Measurements from ENCODE around the gene SLC30A2.

DNA sequence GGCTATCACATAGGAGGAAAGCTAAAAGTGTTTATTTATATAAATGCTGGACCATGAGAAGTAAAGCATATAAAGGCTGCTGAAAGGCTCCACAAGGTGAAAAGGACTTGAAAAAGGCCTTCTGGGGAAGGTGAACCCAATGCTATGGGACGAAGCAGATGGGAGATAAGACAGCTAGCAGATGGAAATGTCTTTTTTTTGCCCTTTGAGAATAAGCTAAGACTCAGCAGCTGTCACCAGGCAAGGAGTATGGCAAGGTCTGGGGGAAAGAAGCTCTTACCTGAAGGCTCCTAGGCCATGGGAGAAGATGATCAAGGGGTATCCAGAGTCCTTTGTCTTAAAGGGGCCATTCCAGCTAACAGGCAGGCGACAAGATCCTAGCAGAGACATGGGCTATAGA lies 58.0 kb downstream of the SLC30A2 start:
- TF ChIP-seq, protein P1, sequence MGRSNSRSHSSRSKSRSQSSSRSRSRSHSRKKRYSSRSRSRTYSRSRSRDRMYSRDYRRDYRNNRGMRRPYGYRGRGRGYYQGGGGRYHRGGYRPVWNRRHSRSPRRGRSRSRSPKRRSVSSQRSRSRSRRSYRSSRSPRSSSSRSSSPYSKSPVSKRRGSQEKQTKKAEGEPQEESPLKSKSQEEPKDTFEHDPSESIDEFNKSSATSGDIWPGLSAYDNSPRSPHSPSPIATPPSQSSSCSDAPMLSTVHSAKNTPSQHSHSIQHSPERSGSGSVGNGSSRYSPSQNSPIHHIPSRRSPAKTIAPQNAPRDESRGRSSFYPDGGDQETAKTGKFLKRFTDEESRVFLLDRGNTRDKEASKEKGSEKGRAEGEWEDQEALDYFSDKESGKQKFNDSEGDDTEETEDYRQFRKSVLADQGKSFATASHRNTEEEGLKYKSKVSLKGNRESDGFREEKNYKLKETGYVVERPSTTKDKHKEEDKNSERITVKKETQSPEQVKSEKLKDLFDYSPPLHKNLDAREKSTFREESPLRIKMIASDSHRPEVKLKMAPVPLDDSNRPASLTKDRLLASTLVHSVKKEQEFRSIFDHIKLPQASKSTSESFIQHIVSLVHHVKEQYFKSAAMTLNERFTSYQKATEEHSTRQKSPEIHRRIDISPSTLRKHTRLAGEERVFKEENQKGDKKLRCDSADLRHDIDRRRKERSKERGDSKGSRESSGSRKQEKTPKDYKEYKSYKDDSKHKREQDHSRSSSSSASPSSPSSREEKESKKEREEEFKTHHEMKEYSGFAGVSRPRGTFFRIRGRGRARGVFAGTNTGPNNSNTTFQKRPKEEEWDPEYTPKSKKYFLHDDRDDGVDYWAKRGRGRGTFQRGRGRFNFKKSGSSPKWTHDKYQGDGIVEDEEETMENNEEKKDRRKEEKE (IDR thresholded peaks at IDR 0.05; ENCODE audit: borderline replicate concordance in 1 of 2, control insufficient read depth in 1 of 2, low read depth in 2 of 2, low read length in 1 of 2): no peak
- no peak for TF ChIP-seq HDAC6 (IDR thresholded peaks at IDR 0.05; ENCODE audit: low read depth, low read length)
- no peak for TF ChIP-seq FOS (IDR thresholded peaks at IDR 0.05; ENCODE audit: extremely low read depth, insufficient read length)
- TF ChIP-seq KDM4B (IDR thresholded peaks at IDR 0.05; ENCODE audit: borderline replicate concordance in 2 of 2, low read depth in 1 of 2): no peak
- TF ChIP-seq, protein P2, sequence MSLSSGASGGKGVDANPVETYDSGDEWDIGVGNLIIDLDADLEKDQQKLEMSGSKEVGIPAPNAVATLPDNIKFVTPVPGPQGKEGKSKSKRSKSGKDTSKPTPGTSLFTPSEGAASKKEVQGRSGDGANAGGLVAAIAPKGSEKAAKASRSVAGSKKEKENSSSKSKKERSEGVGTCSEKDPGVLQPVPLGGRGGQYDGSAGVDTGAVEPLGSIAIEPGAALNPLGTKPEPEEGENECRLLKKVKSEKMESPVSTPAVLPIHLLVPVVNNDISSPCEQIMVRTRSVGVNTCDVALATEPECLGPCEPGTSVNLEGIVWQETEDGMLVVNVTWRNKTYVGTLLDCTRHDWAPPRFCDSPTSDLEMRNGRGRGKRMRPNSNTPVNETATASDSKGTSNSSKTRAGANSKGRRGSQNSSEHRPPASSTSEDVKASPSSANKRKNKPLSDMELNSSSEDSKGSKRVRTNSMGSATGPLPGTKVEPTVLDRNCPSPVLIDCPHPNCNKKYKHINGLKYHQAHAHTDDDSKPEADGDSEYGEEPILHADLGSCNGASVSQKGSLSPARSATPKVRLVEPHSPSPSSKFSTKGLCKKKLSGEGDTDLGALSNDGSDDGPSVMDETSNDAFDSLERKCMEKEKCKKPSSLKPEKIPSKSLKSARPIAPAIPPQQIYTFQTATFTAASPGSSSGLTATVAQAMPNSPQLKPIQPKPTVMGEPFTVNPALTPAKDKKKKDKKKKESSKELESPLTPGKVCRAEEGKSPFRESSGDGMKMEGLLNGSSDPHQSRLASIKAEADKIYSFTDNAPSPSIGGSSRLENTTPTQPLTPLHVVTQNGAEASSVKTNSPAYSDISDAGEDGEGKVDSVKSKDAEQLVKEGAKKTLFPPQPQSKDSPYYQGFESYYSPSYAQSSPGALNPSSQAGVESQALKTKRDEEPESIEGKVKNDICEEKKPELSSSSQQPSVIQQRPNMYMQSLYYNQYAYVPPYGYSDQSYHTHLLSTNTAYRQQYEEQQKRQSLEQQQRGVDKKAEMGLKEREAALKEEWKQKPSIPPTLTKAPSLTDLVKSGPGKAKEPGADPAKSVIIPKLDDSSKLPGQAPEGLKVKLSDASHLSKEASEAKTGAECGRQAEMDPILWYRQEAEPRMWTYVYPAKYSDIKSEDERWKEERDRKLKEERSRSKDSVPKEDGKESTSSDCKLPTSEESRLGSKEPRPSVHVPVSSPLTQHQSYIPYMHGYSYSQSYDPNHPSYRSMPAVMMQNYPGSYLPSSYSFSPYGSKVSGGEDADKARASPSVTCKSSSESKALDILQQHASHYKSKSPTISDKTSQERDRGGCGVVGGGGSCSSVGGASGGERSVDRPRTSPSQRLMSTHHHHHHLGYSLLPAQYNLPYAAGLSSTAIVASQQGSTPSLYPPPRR (CRISPR knock-in tag; IDR thresholded peaks at IDR 0.05; ENCODE audit: borderline replicate concordance): no peak
- TF ChIP-seq CEBPB (tag; IDR thresholded peaks at IDR 0.05): no peak
- no peak for TF ChIP-seq GABPA (tag; conservative IDR thresholded peaks at IDR 0.05; ENCODE audit: low read depth)
- TF ChIP-seq KDM1A (IDR thresholded peaks at IDR 0.05): no peak
- no peak for TF ChIP-seq HNRNPLL (IDR thresholded peaks at IDR 0.05; ENCODE audit: low read depth, low read length, poor library complexity, severe bottlenecking)
- TF ChIP-seq, protein P3, sequence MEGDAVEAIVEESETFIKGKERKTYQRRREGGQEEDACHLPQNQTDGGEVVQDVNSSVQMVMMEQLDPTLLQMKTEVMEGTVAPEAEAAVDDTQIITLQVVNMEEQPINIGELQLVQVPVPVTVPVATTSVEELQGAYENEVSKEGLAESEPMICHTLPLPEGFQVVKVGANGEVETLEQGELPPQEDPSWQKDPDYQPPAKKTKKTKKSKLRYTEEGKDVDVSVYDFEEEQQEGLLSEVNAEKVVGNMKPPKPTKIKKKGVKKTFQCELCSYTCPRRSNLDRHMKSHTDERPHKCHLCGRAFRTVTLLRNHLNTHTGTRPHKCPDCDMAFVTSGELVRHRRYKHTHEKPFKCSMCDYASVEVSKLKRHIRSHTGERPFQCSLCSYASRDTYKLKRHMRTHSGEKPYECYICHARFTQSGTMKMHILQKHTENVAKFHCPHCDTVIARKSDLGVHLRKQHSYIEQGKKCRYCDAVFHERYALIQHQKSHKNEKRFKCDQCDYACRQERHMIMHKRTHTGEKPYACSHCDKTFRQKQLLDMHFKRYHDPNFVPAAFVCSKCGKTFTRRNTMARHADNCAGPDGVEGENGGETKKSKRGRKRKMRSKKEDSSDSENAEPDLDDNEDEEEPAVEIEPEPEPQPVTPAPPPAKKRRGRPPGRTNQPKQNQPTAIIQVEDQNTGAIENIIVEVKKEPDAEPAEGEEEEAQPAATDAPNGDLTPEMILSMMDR (IDR thresholded peaks at IDR 0.05 in 2 of 3, conservative IDR thresholded peaks at IDR 0.05 in 1 of 3; ENCODE audit: insufficient read depth in 2 of 3, low read depth in 1 of 3, low read length in 3 of 3): no peak
